SK-N-SH treated with all-trans-retinoic acid at 6 μM for 48 hours (cell line): Measurements from ENCODE around the gene PIK3AP1.

Experiments used
- ARNTL ChIP-seq: fragments of 450-650 bp; formaldehyde crosslinking; IDR thresholded peaks from 2 replicates; pipeline ENCODE4 v1.5.0; 2020; ENCODE audit warnings: low read depth, mild to moderate bottlenecking, moderate library complexity, borderline replicate concordance
- BACH2 ChIP-seq: fragments of 250-450 bp; sonication (Bioruptor Pico); IDR thresholded peaks from 2 replicates; pipeline ENCODE4 v1.9.0; 2021; ENCODE audit warnings: mild to moderate bottlenecking, borderline replicate concordance
- ESRRG ChIP-seq: fragments of 250-450 bp; sonication (Bioruptor Pico); IDR thresholded peaks from 2 replicates; pipeline ENCODE4 v1.6.1; 2021; ENCODE audit warnings: mild to moderate bottlenecking
- POU6F1 ChIP-seq: fragments of 250-450 bp; sonication (Bioruptor Pico); IDR thresholded peaks from 2 replicates; pipeline ENCODE4 v1.8.0; 2021; ENCODE audit warnings: low read depth, mild to moderate bottlenecking, moderate library complexity, borderline replicate concordance
- TCF4 ChIP-seq: fragments of 250-450 bp; sonication (Bioruptor Pico); IDR thresholded peaks from 2 replicates; pipeline ENCODE4 v1.8.0; 2021; ENCODE audit warnings: mild to moderate bottlenecking, moderate library complexity, borderline replicate concordance
- TSHZ2 ChIP-seq: fragments of 250-450 bp; sonication (Bioruptor Pico); IDR thresholded peaks from 2 replicates; pipeline ENCODE4 v1.5.0; 2020; ENCODE audit warnings: mild to moderate bottlenecking, moderate library complexity
- ZFP3 ChIP-seq: fragments of 250-450 bp; sonication (Bioruptor Pico); IDR thresholded peaks from 2 replicates; pipeline ENCODE4 v1.5.0; 2020; ENCODE audit warnings: mild to moderate bottlenecking, moderate library complexity
- ZFP30 ChIP-seq: fragments of 450-650 bp; formaldehyde crosslinking; IDR thresholded peaks from 2 replicates; pipeline ENCODE4 v1.5.0; 2022; ENCODE audit warnings: mild to moderate bottlenecking, moderate library complexity
- TF ChIP-seq, protein P1 (sequence below): fragments of 250-450 bp; sonication (Bioruptor Pico); IDR thresholded peaks from 2 replicates; pipeline ENCODE4 v1.8.0; 2020; ENCODE audit warnings: mild to moderate bottlenecking, moderate library complexity, borderline replicate concordance

DNA sequence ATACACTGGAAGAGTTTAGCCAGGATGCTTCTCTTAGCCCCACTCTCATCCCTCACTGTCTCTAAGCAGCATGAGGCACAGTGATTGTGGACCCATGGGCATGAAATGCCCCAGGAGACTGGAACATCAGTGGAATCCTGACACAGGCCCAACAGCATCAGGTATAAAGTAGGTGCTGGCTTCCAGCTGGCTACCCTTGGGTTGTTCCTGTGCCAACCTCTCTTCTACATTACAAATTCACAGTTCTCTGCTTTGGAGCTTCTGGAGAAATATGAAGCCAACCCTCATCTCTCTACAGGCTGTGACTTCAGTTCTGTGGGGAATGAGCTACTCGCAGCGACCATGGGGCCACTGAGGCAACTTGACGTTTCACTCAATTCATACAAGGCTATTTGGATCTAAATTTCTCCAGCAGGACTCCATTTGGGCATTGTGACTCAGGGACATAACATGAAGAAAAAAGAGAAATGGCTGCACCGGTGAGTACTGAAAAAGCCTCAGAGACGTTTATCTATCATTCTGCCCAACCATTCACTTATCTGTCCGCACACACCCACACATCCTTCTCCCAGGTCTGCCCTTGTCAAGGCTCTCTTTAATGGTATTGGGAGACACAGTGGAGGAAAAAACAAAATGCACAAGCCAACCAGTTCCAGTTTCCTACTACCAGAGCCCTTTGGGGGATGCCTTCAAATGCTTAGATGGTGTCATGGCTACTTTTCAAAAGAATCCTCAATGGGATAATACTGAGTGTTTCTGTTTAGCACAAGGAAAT is 98.1 kb downstream of the PIK3AP1 start:
- TF ChIP-seq ZFP30 (CRISPR knock-in tag) = no peak
- TF ChIP-seq ESRRG (CRISPR knock-in tag) = no peak
- TF ChIP-seq POU6F1 (CRISPR knock-in tag) = no peak
- TF ChIP-seq ARNTL (CRISPR knock-in tag) = no peak
- TF ChIP-seq, protein P1, sequence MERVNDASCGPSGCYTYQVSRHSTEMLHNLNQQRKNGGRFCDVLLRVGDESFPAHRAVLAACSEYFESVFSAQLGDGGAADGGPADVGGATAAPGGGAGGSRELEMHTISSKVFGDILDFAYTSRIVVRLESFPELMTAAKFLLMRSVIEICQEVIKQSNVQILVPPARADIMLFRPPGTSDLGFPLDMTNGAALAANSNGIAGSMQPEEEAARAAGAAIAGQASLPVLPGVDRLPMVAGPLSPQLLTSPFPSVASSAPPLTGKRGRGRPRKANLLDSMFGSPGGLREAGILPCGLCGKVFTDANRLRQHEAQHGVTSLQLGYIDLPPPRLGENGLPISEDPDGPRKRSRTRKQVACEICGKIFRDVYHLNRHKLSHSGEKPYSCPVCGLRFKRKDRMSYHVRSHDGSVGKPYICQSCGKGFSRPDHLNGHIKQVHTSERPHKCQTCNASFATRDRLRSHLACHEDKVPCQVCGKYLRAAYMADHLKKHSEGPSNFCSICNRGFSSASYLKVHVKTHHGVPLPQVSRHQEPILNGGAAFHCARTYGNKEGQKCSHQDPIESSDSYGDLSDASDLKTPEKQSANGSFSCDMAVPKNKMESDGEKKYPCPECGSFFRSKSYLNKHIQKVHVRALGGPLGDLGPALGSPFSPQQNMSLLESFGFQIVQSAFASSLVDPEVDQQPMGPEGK = no peak
- TF ChIP-seq BACH2 (CRISPR knock-in tag) = no peak
- no peak for TF ChIP-seq TSHZ2 (CRISPR knock-in tag)
- TF ChIP-seq TCF4 (CRISPR knock-in tag) = no peak
- no peak for TF ChIP-seq ZFP3 (CRISPR knock-in tag)
